IPS-15b (cell line): ENCODE results near the gene SPATA2L.

Experiments
- H3K27me3 ChIP-seq: one replicate; pipeline ENCODE4 v1.6.1; 2013; ENCODE audit warnings: low read length; ENCODE audit not compliant: control insufficient read depth, insufficient read depth
- H3K36me3 ChIP-seq: one replicate; pipeline ENCODE4 v1.6.1; 2013; ENCODE audit warnings: low read length; ENCODE audit not compliant: control insufficient read depth, insufficient read depth
- H3K4me1 ChIP-seq: one replicate; pipeline ENCODE4 v1.6.1; 2013; ENCODE audit warnings: mild to moderate bottlenecking, low read length; ENCODE audit not compliant: control insufficient read depth, insufficient read depth
- H3K4me3 ChIP-seq: one replicate; pipeline ENCODE4 v1.5.1; 2013; ENCODE audit warnings: low read depth, low read length
- H3K9ac ChIP-seq: one replicate; pipeline ENCODE4 v1.6.1; 2013; ENCODE audit warnings: low read depth, mild to moderate bottlenecking, low read length
- H3K9me3 ChIP-seq: one replicate; pipeline ENCODE4 v1.6.1; 2013; ENCODE audit warnings: mild to moderate bottlenecking, low read length; ENCODE audit not compliant: control insufficient read depth, insufficient read depth

The SPATA2L gene

GRCh38 chr16:89737341-89738071, 36.0 kb upstream of the SPATA2L start:
- Histone ChIP-seq H3K9ac (no peak overlapping the region), H3K4me1 (no peaks in the 10 kb centered on the region), H3K4me3 (no peak overlapping the region), H3K36me3 (peaks cover 61% of the 10 kb centered on the region), H3K27me3 (no peaks in the 10 kb centered on the region), H3K9me3 (no peaks in the 10 kb centered on the region)

- H3K4me3 ChIP-seq = no peak overlapping the region
- H3K27me3 ChIP-seq = no peaks in the 10 kb centered on the region
- H3K9me3 ChIP-seq = no peaks in the 10 kb centered on the region
- H3K36me3 ChIP-seq = peaks cover 56% of the 10 kb centered on the region
- H3K9ac ChIP-seq = no peak overlapping the region
- H3K4me1 ChIP-seq = no peaks in the 10 kb centered on the region
Observed at GRCh38 chr16:89736554-89736953, 35.0 kb upstream of the SPATA2L start.

GRCh38 chr16:89733792-89734191, 32.3 kb upstream of the SPATA2L start:
- peaks cover 47% of the 10 kb centered on the region for H3K36me3 ChIP-seq
- H3K4me1 ChIP-seq = peaks cover 2% of the 10 kb centered on the region
- H3K9me3 ChIP-seq = no peaks in the 10 kb centered on the region
- no peak overlapping the region for H3K9ac ChIP-seq
- no peaks in the 10 kb centered on the region for H3K27me3 ChIP-seq
- no peak overlapping the region for H3K4me3 ChIP-seq

GRCh38 chr16:89733322-89733721, 31.8 kb upstream of the SPATA2L start:
- peaks cover 42% of the 10 kb centered on the region for H3K36me3 ChIP-seq
- H3K4me3 ChIP-seq = no peak overlapping the region
- H3K9me3 ChIP-seq = no peaks in the 10 kb centered on the region
- H3K4me1 ChIP-seq = peaks cover 2% of the 10 kb centered on the region
- no peak overlapping the region for H3K9ac ChIP-seq
- H3K27me3 ChIP-seq = no peaks in the 10 kb centered on the region

- Histone ChIP-seq H3K4me3 (no peak overlapping the region), H3K36me3 (peaks cover 38% of the 10 kb centered on the region), H3K9ac (no peak overlapping the region), H3K9me3 (no peaks in the 10 kb centered on the region), H3K4me1 (peaks cover 2% of the 10 kb centered on the region), H3K27me3 (no peaks in the 10 kb centered on the region)
Observed at GRCh38 chr16:89732918-89733242, 31.4 kb upstream of the SPATA2L start.

- no peak overlapping the region for H3K4me3 ChIP-seq
- peaks cover 2% of the 10 kb centered on the region for H3K4me1 ChIP-seq
- H3K27me3 ChIP-seq = no peaks in the 10 kb centered on the region
- no peak overlapping the region for H3K9ac ChIP-seq
- H3K9me3 ChIP-seq = no peaks in the 10 kb centered on the region
- peaks cover 40% of the 10 kb centered on the region for H3K36me3 ChIP-seq
Observed at GRCh38 chr16:89732142-89732917, 30.8 kb upstream of the SPATA2L start.

GRCh38 chr16:89730610-89731234, 29.2 kb upstream of the SPATA2L start:
- H3K4me1 ChIP-seq = peaks cover 2% of the 10 kb centered on the region
- no peaks in the 10 kb centered on the region for H3K9me3 ChIP-seq
- H3K27me3 ChIP-seq = no peaks in the 10 kb centered on the region
- no peak overlapping the region for H3K9ac ChIP-seq
- H3K36me3 ChIP-seq = peaks cover 34% of the 10 kb centered on the region
- no peak overlapping the region for H3K4me3 ChIP-seq

- H3K4me3 ChIP-seq = no peak overlapping the region
- H3K4me1 ChIP-seq = peaks cover 2% of the 10 kb centered on the region
- H3K36me3 ChIP-seq = peaks cover 31% of the 10 kb centered on the region
- H3K9me3 ChIP-seq = no peaks in the 10 kb centered on the region
- no peaks in the 10 kb centered on the region for H3K27me3 ChIP-seq
- H3K9ac ChIP-seq = no peak overlapping the region
Observed at GRCh38 chr16:89729863-89730593, 28.5 kb upstream of the SPATA2L start.

- H3K9ac ChIP-seq = no peak overlapping the region
- H3K4me3 ChIP-seq = no peak overlapping the region
- H3K4me1 ChIP-seq = peaks cover 2% of the 10 kb centered on the region
- H3K36me3 ChIP-seq = peaks cover 27% of the 10 kb centered on the region
- no peaks in the 10 kb centered on the region for H3K27me3 ChIP-seq
- no peaks in the 10 kb centered on the region for H3K9me3 ChIP-seq
Observed at GRCh38 chr16:89729293-89729692, 27.8 kb upstream of the SPATA2L start.

- Histone ChIP-seq H3K4me1 (peaks cover 4% of the 10 kb centered on the region), H3K36me3 (peaks cover 28% of the 10 kb centered on the region), H3K27me3 (peaks cover 5% of the 10 kb centered on the region), H3K4me3 (no peak overlapping the region), H3K9me3 (no peaks in the 10 kb centered on the region), H3K9ac (no peak overlapping the region)
Observed at GRCh38 chr16:89727406-89728120, 26.1 kb upstream of the SPATA2L start.
